Measurements from ENCODE around the gene CNGA1.
"Not testable (repeated sequence)": the region's sequence is repeated elsewhere in the genome, so short reads cannot be mapped to it uniquely, and the experiment has no call there.

The CNGA1 gene

GRCh38 chr4:47954245-47954644 lies 62.2 kb downstream of the CNGA1 start:
- no peak for DNase-seq

GRCh38 chr4:47945930-47946726 lies 70.4 kb downstream of the CNGA1 start:
- no peak for DNase-seq

GRCh38 chr4:47942081-47942819 lies 74.2 kb downstream of the CNGA1 start:
- DNase-seq: no peak

GRCh38 chr4:47939456-47939855 lies 77.0 kb downstream of the CNGA1 start:
- DNase-seq: no peak

GRCh38 chr4:47936336-47936735 lies 80.1 kb downstream of the CNGA1 start:
- DNase-seq: no peak

GRCh38 chr4:47933840-47934239 lies 82.6 kb downstream of the CNGA1 start:
- no peak for DNase-seq

GRCh38 chr4:47930971-47931804 lies 85.3 kb downstream of the CNGA1 start:
- DNase-seq: no peak

GRCh38 chr4:47929682-47930201 lies 86.7 kb downstream of the CNGA1 start:
- no peak for DNase-seq

- peak; percentile 34 for DNase-seq
Observed at GRCh38 chr4:47926667-47927258, 89.7 kb downstream of the CNGA1 start.

- DNase-seq: not testable (repeated sequence)
Observed at GRCh38 chr4:47923261-47923608, 93.2 kb downstream of the CNGA1 start.

GRCh38 chr4:47922436-47923260 lies 93.8 kb downstream of the CNGA1 start:
- not testable (repeated sequence) for DNase-seq

GRCh38 chr4:47917163-47917562 lies 99.3 kb downstream of the CNGA1 start:
- DNase-seq: not testable (repeated sequence)

- DNase-seq: no peak
Observed at GRCh38 chr4:47915378-47915777, 101.1 kb downstream of the CNGA1 start.

- DNase-seq: no peak
Observed at GRCh38 chr4:47914926-47915237, 101.6 kb downstream of the CNGA1 start.

- DNase-seq: peak; percentile 93
Observed at GRCh38 chr4:47914220-47914925, 102.1 kb downstream of the CNGA1 start, which contains the start of gene NFXL1. Gene NFXL1 (minus strand): TSS chr4:47914583. CDS start chr4:47914203, 380 bp downstream.

GRCh38 chr4:47913861-47914219 lies 102.6 kb downstream of the CNGA1 start:
- DNase-seq: peak; percentile 37

GRCh38 chr4:47913330-47913729 lies 103.2 kb downstream of the CNGA1 start:
- DNase-seq: no peak

- DNase-seq: no peak
Observed at GRCh38 chr4:47907089-47907646, 109.3 kb downstream of the CNGA1 start.

GRCh38 chr4:47899639-47900038 lies 116.8 kb downstream of the CNGA1 start:
- no peak for DNase-seq

- DNase-seq: no peak
Observed at GRCh38 chr4:47891928-47892327, 124.6 kb downstream of the CNGA1 start.

All from stimulated activated CD4-positive, alpha-beta T cell treated with anti-CD3 and anti-CD28 coated beads, Interleukin-12 subunit alpha, Interleukin-12 subunit beta, amount 100 ng/mL, for 4 hours (primary cell).